Sigmoid colon (tissue), 7 donors: ENCODE results near the gene GARNL3. TPM values are rescaled to one million over a fixed set of nuclear protein-coding genes. Genes with fewer than 3 reads are reported as not detected.

Experiments used
- DNase-seq: peaks from one replicate; pipeline ENCODE4 v3.0.0-alpha.2; 2019
- H3K27ac ChIP-seq, 4 donors: fragments of 200-600 bp; sonication (generic); one replicate each; pipeline ENCODE4 v1.5.1; 2016 to 2019; ENCODE audit warnings: mild to moderate bottlenecking in 1 of 4
- H3K27me3 ChIP-seq, 3 donors: fragments of 200-600 bp; sonication (generic); one replicate each; pipeline ENCODE4 v1.5.1; 2019; ENCODE audit warnings: mild to moderate bottlenecking in 1 of 3
- H3K36me3 ChIP-seq, 4 donors: fragments of 200-600 bp; sonication (generic); one replicate each; pipeline ENCODE4 v1.5.1; 2016 to 2019
- H3K4me1 ChIP-seq, 4 donors: fragments of 200-600 bp; sonication (generic); one replicate each; pipeline ENCODE4 v1.5.1; 2017 to 2019
- H3K4me3 ChIP-seq, 4 donors: fragments of 200-600 bp; sonication (generic); one replicate each; pipeline ENCODE4 v1.5.1; 2017 to 2019; ENCODE audit warnings: mild to moderate bottlenecking in 2 of 4, moderate library complexity in 1 of 4
- H3K9me3 ChIP-seq, 4 donors: fragments of 200-600 bp in 3 of 4; sonication (generic) in 3 of 4; one replicate each; pipeline versions ENCODE4 v1.5.1 to v1.6.1; 2013 to 2019
- EP300 ChIP-seq, 4 donors: sonication (generic); formaldehyde crosslinking; IDR thresholded peaks; one replicate each; pipeline ENCODE4 v1.6.1; 2017; ENCODE audit warnings: antibody characterized with exemption in 4 of 4
- POLR2A ChIP-seq, 2 donors: fragments of 450-650 bp; IDR thresholded peaks; one replicate each; pipeline ENCODE4 v1.6.1; 2016; ENCODE audit warnings: antibody characterized with exemption in 2 of 2, mild to moderate bottlenecking in 2 of 2, moderate library complexity in 2 of 2
- POLR2AphosphoS5 ChIP-seq, 4 donors: sonication (generic); formaldehyde crosslinking; IDR thresholded peaks; one replicate each; pipeline ENCODE4 v1.6.1; 2017; ENCODE audit warnings: antibody characterized with exemption in 4 of 4
- WGBS, 2 donors: extraction: QIAGEN DNeasy Blood & Tissue Kit; methylation state at CpG; one replicate each; pipeline ENCODE4 v1.1.7; 2013; 5-methylcytosine and 5-hydroxymethylcytosine counted together
- intact Hi-C: fragments of 100-400 bp; cut with DNase I; formaldehyde crosslinking; loops from one replicate; pipeline ENCODE4 v1.15.1; 2023
- polyA plus RNA-seq, 3 donors: library from polyadenylated mRNA; stranded (reverse); fragments of 200-250 nt; gene quantifications; one replicate each; pipeline ENCODE4 v1.2.3, GENCODE V29; 2013
- total RNA-seq, 4 donors: library from RNA; depleted of rRNA; stranded (reverse); fragments of >200 nt; gene quantifications; one replicate each; pipeline ENCODE4 v1.1.0, GENCODE V29; 2016
- TF ChIP-seq, protein P1 (sequence below), 4 experiments: fragments of 450-650 bp in 3 of 4; fragments of 200-600 bp in 1 of 4; IDR thresholded peaks; one replicate each; pipeline ENCODE4 v1.5.1; 2016 to 2019; ENCODE audit warnings: antibody characterized with exemption in 4 of 4, mild to moderate bottlenecking in 3 of 4, moderate library complexity in 2 of 4
- donor health status: healthy with polysubstance abuse.
- donor health status: Bipolar disorder and iron deficiency.
- donor health status: healthy.

The GARNL3 gene
- total and polyA plus RNA-seq, 7 donors: 0.92 to 28.0 (median 10.2) TPM

DNA sequence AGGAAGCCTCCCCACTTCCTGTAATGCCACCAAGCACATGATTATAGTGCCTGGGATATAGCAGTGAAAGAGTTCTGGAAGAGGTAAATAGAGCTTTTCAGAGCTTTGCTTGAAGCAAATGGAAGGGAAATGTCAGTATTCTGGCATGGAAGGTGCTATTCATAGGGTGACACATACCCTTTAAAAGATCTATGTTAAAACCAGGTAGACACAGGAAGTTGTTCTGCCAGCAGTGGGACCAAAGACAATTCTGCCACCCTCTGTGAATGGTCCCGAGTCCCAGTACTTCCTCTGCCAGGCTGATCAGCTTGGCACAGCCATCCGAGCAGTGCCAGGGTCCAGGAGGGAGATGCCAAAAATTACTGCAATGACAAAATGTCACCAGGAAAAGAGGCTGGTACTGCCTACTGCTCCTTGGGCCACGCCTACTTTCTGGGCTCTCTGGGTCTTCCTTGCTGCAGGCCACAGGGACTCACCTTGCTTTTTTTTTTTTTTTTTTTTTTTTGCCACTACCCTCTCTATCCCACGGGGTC lies 26.7 kb downstream of the GARNL3 start:
- no peak for DNase-seq
- intact Hi-C loops: no loop called here
- H3K4me3 ChIP-seq: no peak overlapping the region
- WGBS, 2 donors: 92% methylated on average over 4 of the region's 4 CpGs
- TF ChIP-seq POLR2AphosphoS5 (IDR thresholded peaks at IDR 0.05) (no peak), EP300 (IDR thresholded peaks at IDR 0.05) (no peak), POLR2A (IDR thresholded peaks at IDR 0.05) (no peak)
- TF ChIP-seq, protein P1, sequence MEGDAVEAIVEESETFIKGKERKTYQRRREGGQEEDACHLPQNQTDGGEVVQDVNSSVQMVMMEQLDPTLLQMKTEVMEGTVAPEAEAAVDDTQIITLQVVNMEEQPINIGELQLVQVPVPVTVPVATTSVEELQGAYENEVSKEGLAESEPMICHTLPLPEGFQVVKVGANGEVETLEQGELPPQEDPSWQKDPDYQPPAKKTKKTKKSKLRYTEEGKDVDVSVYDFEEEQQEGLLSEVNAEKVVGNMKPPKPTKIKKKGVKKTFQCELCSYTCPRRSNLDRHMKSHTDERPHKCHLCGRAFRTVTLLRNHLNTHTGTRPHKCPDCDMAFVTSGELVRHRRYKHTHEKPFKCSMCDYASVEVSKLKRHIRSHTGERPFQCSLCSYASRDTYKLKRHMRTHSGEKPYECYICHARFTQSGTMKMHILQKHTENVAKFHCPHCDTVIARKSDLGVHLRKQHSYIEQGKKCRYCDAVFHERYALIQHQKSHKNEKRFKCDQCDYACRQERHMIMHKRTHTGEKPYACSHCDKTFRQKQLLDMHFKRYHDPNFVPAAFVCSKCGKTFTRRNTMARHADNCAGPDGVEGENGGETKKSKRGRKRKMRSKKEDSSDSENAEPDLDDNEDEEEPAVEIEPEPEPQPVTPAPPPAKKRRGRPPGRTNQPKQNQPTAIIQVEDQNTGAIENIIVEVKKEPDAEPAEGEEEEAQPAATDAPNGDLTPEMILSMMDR (IDR thresholded peaks at IDR 0.05): no peak
- H3K9me3 ChIP-seq: peaks cover 0 to 3% (median 0%) of the 10 kb centered on the region in 4 donors
- H3K27me3 ChIP-seq: no peaks in the 10 kb centered on the region
- H3K36me3 ChIP-seq: no peaks in the 10 kb centered on the region
- H3K4me1 ChIP-seq: no peaks in the 10 kb centered on the region
- no peak overlapping the region for H3K27ac ChIP-seq

DNA sequence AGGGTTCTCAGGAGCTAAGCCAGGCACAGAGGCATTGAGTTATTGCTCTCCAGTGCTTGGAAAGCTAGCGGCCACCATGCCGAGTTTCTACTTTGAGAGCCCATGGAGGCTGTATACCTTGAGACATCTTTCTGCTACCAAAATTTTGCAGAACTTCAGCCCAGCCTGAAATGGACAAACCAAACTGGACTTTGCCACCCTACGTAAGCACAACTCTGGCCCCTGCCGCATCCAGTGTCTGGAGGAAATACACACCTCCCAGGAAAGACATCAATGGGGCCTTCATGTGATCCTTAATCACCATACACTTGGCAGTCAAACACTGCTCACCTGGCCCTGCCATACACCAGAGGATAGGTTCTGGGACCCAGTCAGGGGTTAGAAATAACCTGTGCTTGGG lies 27.8 kb downstream of the GARNL3 start:
- intact Hi-C loops: no loop called here
- no peak for DNase-seq
- 97 to 98% methylated on average over 4 of the region's 4 CpGs for WGBS, 2 donors
- Histone ChIP-seq H3K27me3 (no peaks in the 10 kb centered on the region), H3K36me3 (no peaks in the 10 kb centered on the region), H3K4me1 (no peaks in the 10 kb centered on the region), H3K9me3 (peaks cover 0 to 3% (median 0%) of the 10 kb centered on the region in 4 donors), H3K27ac (no peak overlapping the region), H3K4me3 (no peak overlapping the region)
- TF ChIP-seq POLR2AphosphoS5 (IDR thresholded peaks at IDR 0.05) (no peak), POLR2A (IDR thresholded peaks at IDR 0.05) (no peak), EP300 (IDR thresholded peaks at IDR 0.05) (no peak)
- TF ChIP-seq, protein P1 (IDR thresholded peaks at IDR 0.05): no peak

DNA sequence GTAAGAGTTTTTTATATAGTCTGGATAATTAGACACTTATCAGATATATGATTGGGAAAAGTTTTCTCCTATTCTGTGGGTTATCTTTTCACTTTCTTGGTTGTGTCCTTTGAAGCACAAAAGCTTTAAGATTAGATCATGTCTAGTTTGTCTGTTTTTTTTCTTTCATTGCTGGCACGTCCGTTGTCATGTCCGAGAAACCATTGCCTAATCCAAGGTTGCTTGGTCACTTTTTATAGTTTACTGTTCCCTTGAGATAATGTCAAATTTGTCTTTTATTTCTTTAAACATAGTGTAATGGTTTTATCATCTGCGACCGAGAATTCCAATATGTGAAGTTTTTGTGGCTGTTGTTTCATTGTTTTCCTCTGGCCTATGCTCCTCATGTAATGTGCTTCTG lies 28.8 kb downstream of the GARNL3 start:
- TF ChIP-seq POLR2AphosphoS5 (IDR thresholded peaks at IDR 0.05) (peak in 3 of 4 donors; percentile 18 to 33 (median 32)), POLR2A (IDR thresholded peaks at IDR 0.05) (no peak), EP300 (IDR thresholded peaks at IDR 0.05) (no peak)
- TF ChIP-seq, protein P1 (IDR thresholded peaks at IDR 0.05): no peak
- no peak for DNase-seq
- Histone ChIP-seq H3K27ac (no peak overlapping the region), H3K27me3 (no peaks in the 10 kb centered on the region), H3K4me3 (no peak overlapping the region), H3K4me1 (no peaks in the 10 kb centered on the region), H3K9me3 (peaks cover 0 to 3% (median 0%) of the 10 kb centered on the region in 4 donors), H3K36me3 (no peaks in the 10 kb centered on the region)
- intact Hi-C loops: no loop called here
- 27 to 47% methylated on average over 5 of the region's 5 CpGs for WGBS, 2 donors

DNA sequence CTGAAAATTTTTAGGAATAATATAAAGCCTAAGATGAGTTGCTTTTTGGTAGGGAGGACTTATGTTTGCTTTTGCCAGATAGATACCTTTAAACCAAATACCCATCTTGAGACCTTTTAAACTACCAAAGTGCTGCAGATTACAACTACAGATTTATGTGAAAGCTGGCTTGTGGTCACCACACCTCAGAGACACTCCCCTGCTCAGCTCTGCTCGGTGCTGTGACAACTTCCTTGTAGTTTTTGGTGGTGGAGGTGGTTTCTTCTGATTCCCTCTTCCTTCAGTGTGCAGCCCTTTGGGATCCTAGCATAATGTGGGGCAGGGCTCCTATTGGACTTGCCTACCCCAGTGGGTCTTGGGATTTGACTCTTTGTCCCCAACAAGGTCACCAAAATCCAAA lies 29.2 kb downstream of the GARNL3 start:
- H3K9me3 ChIP-seq: peaks cover 0 to 3% (median 0%) of the 10 kb centered on the region in 4 donors
- no peak overlapping the region for H3K4me3 ChIP-seq
- no peaks in the 10 kb centered on the region for H3K27me3 ChIP-seq
- no peaks in the 10 kb centered on the region for H3K36me3 ChIP-seq
- DNase-seq: no peak
- TF ChIP-seq POLR2AphosphoS5 (IDR thresholded peaks at IDR 0.05) (no peak), EP300 (IDR thresholded peaks at IDR 0.05) (no peak)
- TF ChIP-seq, protein P1 (IDR thresholded peaks at IDR 0.05): no peak
- 5 to 22% methylated on average over 1 of the region's 1 CpG for WGBS, 2 donors
- H3K4me1 ChIP-seq: no peaks in the 10 kb centered on the region
- intact Hi-C loops: no loop called here
- H3K27ac ChIP-seq: no peak overlapping the region

DNA sequence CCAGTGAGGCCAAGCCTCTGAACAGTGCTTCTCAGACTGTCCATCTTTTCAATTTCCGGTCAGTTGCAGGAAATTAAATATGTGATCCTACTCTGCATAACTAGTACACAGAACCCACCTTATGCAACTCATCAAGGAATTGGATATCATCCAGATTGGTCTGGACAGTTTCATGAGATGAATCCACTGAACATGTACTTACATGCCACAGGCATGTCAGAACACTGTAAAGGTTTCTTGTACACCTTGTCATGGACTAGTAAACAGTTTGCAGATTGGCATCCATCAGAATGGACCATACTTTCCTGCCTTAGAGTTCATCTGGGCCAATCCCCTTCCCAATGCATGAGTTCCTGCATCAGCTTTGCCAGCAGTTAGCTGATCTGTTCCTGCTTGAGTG lies 30.4 kb downstream of the GARNL3 start:
- 90 to 94% methylated on average over 1 of the region's 1 CpG for WGBS, 2 donors
- no peak for DNase-seq
- Histone ChIP-seq H3K27ac (no peak overlapping the region), H3K4me1 (no peaks in the 10 kb centered on the region), H3K9me3 (peaks cover 0 to 3% (median 0%) of the 10 kb centered on the region in 4 donors), H3K27me3 (no peaks in the 10 kb centered on the region), H3K36me3 (no peaks in the 10 kb centered on the region), H3K4me3 (no peak overlapping the region)
- TF ChIP-seq POLR2AphosphoS5 (IDR thresholded peaks at IDR 0.05): no peak
- TF ChIP-seq EP300 (IDR thresholded peaks at IDR 0.05): no peak
- TF ChIP-seq, protein P1 (IDR thresholded peaks at IDR 0.05): no peak
- no peak for TF ChIP-seq POLR2A (IDR thresholded peaks at IDR 0.05)
- intact Hi-C loops: no loop called here
